HG03558 (cell line): ENCODE measurements around the gene SHH.

Experiments used
- ATAC-seq: cut with Tn5 transposase; IDR thresholded peaks from one replicate; pipeline ENCODE4 v1.9.1; 2021; ENCODE audit warnings: moderate number of reproducible peaks; ENCODE audit not compliant: unreplicated experiment; ENCODE audit errors: extremely low read depth

SHH gene

GRCh38 chr7:155752756-155753445 is 59.4 kb downstream of the SHH start:
- ATAC-seq = peak; percentile 42

- no peak for ATAC-seq
These were observed 60.9 kb downstream of the SHH start for GRCh38 chr7:155751409-155751808.

GRCh38 chr7:155750255-155751125 is 61.8 kb downstream of the SHH start:
- no peak for ATAC-seq
